ENCODE data around the gene OR5AN1. TPM values are rescaled to one million over a fixed set of nuclear protein-coding genes. Genes with fewer than 3 reads are reported as not detected.

OR5AN1 gene, protein sequence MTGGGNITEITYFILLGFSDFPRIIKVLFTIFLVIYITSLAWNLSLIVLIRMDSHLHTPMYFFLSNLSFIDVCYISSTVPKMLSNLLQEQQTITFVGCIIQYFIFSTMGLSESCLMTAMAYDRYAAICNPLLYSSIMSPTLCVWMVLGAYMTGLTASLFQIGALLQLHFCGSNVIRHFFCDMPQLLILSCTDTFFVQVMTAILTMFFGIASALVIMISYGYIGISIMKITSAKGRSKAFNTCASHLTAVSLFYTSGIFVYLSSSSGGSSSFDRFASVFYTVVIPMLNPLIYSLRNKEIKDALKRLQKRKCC
- polyA plus RNA-seq (2013): not detected in 2 replicates

DNA sequence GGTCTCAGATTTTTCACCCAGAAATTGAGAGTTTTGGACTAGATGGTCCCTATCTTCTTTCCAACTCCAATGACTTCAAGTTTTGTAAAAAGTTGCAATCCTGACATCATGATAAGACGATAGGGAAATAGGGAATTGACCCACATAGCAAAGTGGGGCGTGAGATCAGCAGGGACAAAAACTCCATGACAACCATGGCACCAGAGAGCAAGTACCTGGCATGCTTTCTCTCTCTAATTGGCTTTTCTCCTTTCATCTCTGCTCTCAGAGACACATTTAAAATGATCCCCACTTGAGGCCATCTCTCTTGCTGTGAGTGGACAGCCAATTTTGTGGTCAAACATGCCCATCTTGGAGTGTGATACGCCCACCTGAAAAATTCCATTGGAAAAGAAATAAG, at the start of gene OR5AN1:
OR5AN1 (plus strand) TSS at position 301 of the 400 bp plus-strand sequence. CDS start 5,564 bp downstream, outside the sequence.
- Histone ChIP-seq H2BK12ac (ENCODE audit: low read length) (no peak within 1 kb of the TSS), H2AFZ (ENCODE audit: insufficient read depth, low read length, poor library complexity) (no peak within 1 kb of the TSS), H3K14ac (ENCODE audit: low read length) (no peak within 1 kb of the TSS), H4K91ac (ENCODE audit: low read depth, low read length) (no peak within 1 kb of the TSS), H3K79me1 (ENCODE audit: low read length) (no peaks in the 10 kb centered on the region), H3K18ac (ENCODE audit: low read length) (no peak within 1 kb of the TSS), H3K27ac (ENCODE audit: low read depth, low read length) (no peak within 1 kb of the TSS), H3K36me3 (ENCODE audit: control insufficient read depth in 1 of 2, insufficient read depth in 2 of 2, low read length in 2 of 2) (no peaks in the 10 kb centered on the region), H2BK5ac (ENCODE audit: low read depth, low read length, poor library complexity) (no peak within 1 kb of the TSS), H3K27me3 (ENCODE audit: insufficient read depth, low read length) (no peaks in the 10 kb centered on the region), H3K9ac (ENCODE audit: low read length) (no peak within 1 kb of the TSS), H3K79me2 (ENCODE audit: control insufficient read depth, insufficient read depth, low read length, poor library complexity) (no peaks in the 10 kb centered on the region), H2BK120ac (ENCODE audit: insufficient read depth, low read length, poor library complexity) (no peak within 1 kb of the TSS), H3K4me1 (ENCODE audit: control insufficient read depth in 1 of 2, insufficient read depth in 2 of 2, low read length in 2 of 2) (no peaks in the 10 kb centered on the region), H4K8ac (ENCODE audit: low read depth, low read length) (no peak within 1 kb of the TSS), H3K23ac (ENCODE audit: low read length) (no peak within 1 kb of the TSS), H3K4me2 (ENCODE audit: low read length) (no peak within 1 kb of the TSS), H2AK5ac (ENCODE audit: low read length) (no peak within 1 kb of the TSS), H3K9me3 (ENCODE audit: insufficient read depth, low read depth, low read length) (no peaks in the 10 kb centered on the region), H4K12ac (ENCODE audit: low read depth, low read length) (no peak within 1 kb of the TSS), H3K4me3 (ENCODE audit: low read depth, low read length) (no peak within 1 kb of the TSS), H3K4ac (ENCODE audit: low read depth, low read length) (no peak within 1 kb of the TSS)
- WGBS (ENCODE audit: extremely low coverage, insufficient coverage, insufficient read length): no CpG with 5 or more reads among the region's 3 CpGs
- DNase-seq: no peak

DNA sequence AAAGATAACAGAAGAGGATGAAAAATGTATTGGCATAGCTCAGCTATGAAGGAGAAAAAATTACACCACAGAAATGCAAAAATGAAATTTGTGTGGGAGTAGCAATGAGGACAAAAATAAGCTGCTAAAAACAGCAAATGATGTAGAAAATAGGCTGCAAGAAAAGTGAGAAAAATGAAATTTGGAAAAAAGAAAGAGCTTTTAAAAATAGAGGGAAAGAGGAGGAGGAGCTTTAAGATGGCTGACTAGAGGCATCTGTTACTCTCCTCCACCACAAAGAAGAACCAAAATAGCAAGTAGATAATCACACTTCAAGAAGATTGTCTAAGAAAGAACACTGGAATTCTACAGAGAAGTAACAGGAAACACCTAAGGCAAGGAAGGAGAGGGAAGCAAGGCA, 23.7 kb upstream of the OR5AN1 start:
- Histone ChIP-seq H3K9ac (ENCODE audit: low read length) (no peak overlapping the region), H3K27ac (ENCODE audit: low read depth, low read length) (no peak overlapping the region), H2AFZ (ENCODE audit: insufficient read depth, low read length, poor library complexity) (no peak overlapping the region), H3K79me1 (ENCODE audit: low read length) (no peaks in the 10 kb centered on the region), H3K79me2 (ENCODE audit: control insufficient read depth, insufficient read depth, low read length, poor library complexity) (no peaks in the 10 kb centered on the region), H4K12ac (ENCODE audit: low read depth, low read length) (no peak overlapping the region), H3K36me3 (ENCODE audit: control insufficient read depth in 1 of 2, insufficient read depth in 2 of 2, low read length in 2 of 2) (no peaks in the 10 kb centered on the region), H4K8ac (ENCODE audit: low read depth, low read length) (no peak overlapping the region), H3K9me3 (ENCODE audit: insufficient read depth, low read depth, low read length) (no peaks in the 10 kb centered on the region), H4K91ac (ENCODE audit: low read depth, low read length) (no peak overlapping the region), H2BK12ac (ENCODE audit: low read length) (no peak overlapping the region), H3K18ac (ENCODE audit: low read length) (no peak overlapping the region), H3K4me3 (ENCODE audit: low read depth, low read length) (no peak overlapping the region), H2BK5ac (ENCODE audit: low read depth, low read length, poor library complexity) (no peak overlapping the region), H3K27me3 (ENCODE audit: insufficient read depth, low read length) (no peaks in the 10 kb centered on the region), H3K23ac (ENCODE audit: low read length) (no peak overlapping the region), H3K4me1 (ENCODE audit: control insufficient read depth in 1 of 2, insufficient read depth in 2 of 2, low read length in 2 of 2) (no peaks in the 10 kb centered on the region), H3K14ac (ENCODE audit: low read length) (no peak overlapping the region), H3K4me2 (ENCODE audit: low read length) (no peak overlapping the region), H2BK120ac (ENCODE audit: insufficient read depth, low read length, poor library complexity) (no peak overlapping the region), H3K4ac (ENCODE audit: low read depth, low read length) (no peak overlapping the region), H2AK5ac (ENCODE audit: low read length) (no peak overlapping the region)
- DNase-seq: no peak

DNA sequence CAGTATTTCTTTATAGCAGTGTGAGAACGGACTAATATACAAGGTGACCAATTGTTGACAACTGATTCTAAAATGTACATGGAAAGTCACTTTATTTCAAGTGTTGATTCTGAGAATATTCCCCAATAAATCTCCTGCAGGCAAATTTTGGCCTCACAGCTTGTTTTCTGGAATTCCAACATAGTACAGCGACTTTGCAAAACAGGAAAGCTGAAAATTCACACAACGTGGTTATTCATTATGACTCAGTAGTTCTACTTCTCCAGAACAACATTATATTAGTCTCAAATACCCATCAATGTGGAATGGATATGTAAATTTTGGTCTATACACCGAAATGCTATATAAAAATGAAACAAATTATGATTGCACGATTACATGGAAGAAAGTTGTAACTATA, 22.5 kb upstream of the OR5AN1 start:
- Histone ChIP-seq H3K4me1 (ENCODE audit: control insufficient read depth in 1 of 2, insufficient read depth in 2 of 2, low read length in 2 of 2) (no peaks in the 10 kb centered on the region), H3K14ac (ENCODE audit: low read length) (no peak overlapping the region), H3K18ac (ENCODE audit: low read length) (no peak overlapping the region), H3K27ac (ENCODE audit: low read depth, low read length) (no peak overlapping the region), H3K79me1 (ENCODE audit: low read length) (no peaks in the 10 kb centered on the region), H4K8ac (ENCODE audit: low read depth, low read length) (no peak overlapping the region), H3K27me3 (ENCODE audit: insufficient read depth, low read length) (no peaks in the 10 kb centered on the region), H2AK5ac (ENCODE audit: low read length) (no peak overlapping the region), H4K91ac (ENCODE audit: low read depth, low read length) (no peak overlapping the region), H3K36me3 (ENCODE audit: control insufficient read depth in 1 of 2, insufficient read depth in 2 of 2, low read length in 2 of 2) (no peaks in the 10 kb centered on the region), H2AFZ (ENCODE audit: insufficient read depth, low read length, poor library complexity) (no peak overlapping the region), H3K9ac (ENCODE audit: low read length) (no peak overlapping the region), H2BK12ac (ENCODE audit: low read length) (no peak overlapping the region), H3K4ac (ENCODE audit: low read depth, low read length) (no peak overlapping the region), H3K23ac (ENCODE audit: low read length) (no peak overlapping the region), H3K4me2 (ENCODE audit: low read length) (no peak overlapping the region), H3K4me3 (ENCODE audit: low read depth, low read length) (no peak overlapping the region), H3K79me2 (ENCODE audit: control insufficient read depth, insufficient read depth, low read length, poor library complexity) (no peaks in the 10 kb centered on the region), H2BK120ac (ENCODE audit: insufficient read depth, low read length, poor library complexity) (no peak overlapping the region), H4K12ac (ENCODE audit: low read depth, low read length) (no peak overlapping the region), H2BK5ac (ENCODE audit: low read depth, low read length, poor library complexity) (no peak overlapping the region), H3K9me3 (ENCODE audit: insufficient read depth, low read depth, low read length) (no peaks in the 10 kb centered on the region)
- DNase-seq: no peak
- no CpG with 5 or more reads among the region's 5 CpGs for WGBS (ENCODE audit: extremely low coverage, insufficient coverage, insufficient read length)

DNA sequence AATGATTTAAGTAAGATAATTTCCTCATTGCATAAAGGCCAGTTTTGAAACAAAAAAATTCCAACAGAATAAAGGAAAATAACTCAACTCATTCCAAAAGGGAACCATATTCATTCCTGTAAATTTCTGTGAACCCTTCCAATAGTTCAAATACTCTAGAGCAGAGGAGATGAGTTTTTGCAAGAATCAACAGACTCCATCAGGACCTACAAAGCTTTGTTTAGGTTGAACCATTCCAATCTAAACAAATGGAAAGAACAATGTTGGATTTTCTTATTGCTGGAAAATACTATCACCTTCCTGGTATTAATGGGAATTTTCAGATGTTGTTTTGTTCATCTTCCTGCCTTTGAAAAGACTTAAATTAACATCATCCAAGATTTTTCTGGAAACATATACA, 21.8 kb upstream of the OR5AN1 start:
- Histone ChIP-seq H3K79me1 (ENCODE audit: low read length) (no peaks in the 10 kb centered on the region), H4K91ac (ENCODE audit: low read depth, low read length) (no peak overlapping the region), H3K4ac (ENCODE audit: low read depth, low read length) (no peak overlapping the region), H3K79me2 (ENCODE audit: control insufficient read depth, insufficient read depth, low read length, poor library complexity) (no peaks in the 10 kb centered on the region), H3K23ac (ENCODE audit: low read length) (no peak overlapping the region), H3K9ac (ENCODE audit: low read length) (no peak overlapping the region), H2BK12ac (ENCODE audit: low read length) (no peak overlapping the region), H3K14ac (ENCODE audit: low read length) (no peak overlapping the region), H4K12ac (ENCODE audit: low read depth, low read length) (no peak overlapping the region), H3K9me3 (ENCODE audit: insufficient read depth, low read depth, low read length) (no peaks in the 10 kb centered on the region), H3K4me2 (ENCODE audit: low read length) (no peak overlapping the region), H2AK5ac (ENCODE audit: low read length) (no peak overlapping the region), H3K27me3 (ENCODE audit: insufficient read depth, low read length) (no peaks in the 10 kb centered on the region), H3K4me3 (ENCODE audit: low read depth, low read length) (no peak overlapping the region), H2BK5ac (ENCODE audit: low read depth, low read length, poor library complexity) (no peak overlapping the region), H3K27ac (ENCODE audit: low read depth, low read length) (no peak overlapping the region), H2BK120ac (ENCODE audit: insufficient read depth, low read length, poor library complexity) (no peak overlapping the region), H2AFZ (ENCODE audit: insufficient read depth, low read length, poor library complexity) (no peak overlapping the region), H4K8ac (ENCODE audit: low read depth, low read length) (no peak overlapping the region), H3K18ac (ENCODE audit: low read length) (no peak overlapping the region), H3K4me1 (ENCODE audit: control insufficient read depth in 1 of 2, insufficient read depth in 2 of 2, low read length in 2 of 2) (no peaks in the 10 kb centered on the region), H3K36me3 (ENCODE audit: control insufficient read depth in 1 of 2, insufficient read depth in 2 of 2, low read length in 2 of 2) (no peaks in the 10 kb centered on the region)
- no peak for DNase-seq
